HUES48 (cell line): ENCODE results near the gene FJX1.
A peak's percentile ranks its signal among the peaks of the same experiment; 100 is the strongest.

Source experiments
- H3K27ac ChIP-seq: one replicate; pipeline ENCODE4 v1.7.0; 2013; ENCODE audit warnings: low read depth, low read length, inconsistent platforms
- H3K27me3 ChIP-seq: 2 replicates; pipeline ENCODE4 v1.6.1; 2013; ENCODE audit warnings: mild to moderate bottlenecking, low read length; ENCODE audit not compliant: control insufficient read depth, insufficient read depth
- H3K36me3 ChIP-seq: 2 replicates; pipeline ENCODE4 v1.6.1; 2013; ENCODE audit warnings: low read length; ENCODE audit not compliant: control insufficient read depth, insufficient read depth
- H3K4me1 ChIP-seq: 2 replicates; pipeline ENCODE4 v1.6.1; 2013; ENCODE audit warnings: mild to moderate bottlenecking, low read length; ENCODE audit not compliant: control insufficient read depth, insufficient read depth
- H3K4me3 ChIP-seq: 2 replicates; pipeline ENCODE4 v1.5.1; 2013; ENCODE audit warnings: mild to moderate bottlenecking, low read depth, low read length
- H3K9ac ChIP-seq: 2 replicates; pipeline ENCODE4 v1.6.1; 2013; ENCODE audit warnings: mild to moderate bottlenecking, low read depth, low read length, moderate library complexity
- H3K9me3 ChIP-seq: 2 replicates; pipeline ENCODE4 v1.6.1; 2013; ENCODE audit warnings: low read length; ENCODE audit not compliant: control insufficient read depth, insufficient read depth

FJX1 gene, protein sequence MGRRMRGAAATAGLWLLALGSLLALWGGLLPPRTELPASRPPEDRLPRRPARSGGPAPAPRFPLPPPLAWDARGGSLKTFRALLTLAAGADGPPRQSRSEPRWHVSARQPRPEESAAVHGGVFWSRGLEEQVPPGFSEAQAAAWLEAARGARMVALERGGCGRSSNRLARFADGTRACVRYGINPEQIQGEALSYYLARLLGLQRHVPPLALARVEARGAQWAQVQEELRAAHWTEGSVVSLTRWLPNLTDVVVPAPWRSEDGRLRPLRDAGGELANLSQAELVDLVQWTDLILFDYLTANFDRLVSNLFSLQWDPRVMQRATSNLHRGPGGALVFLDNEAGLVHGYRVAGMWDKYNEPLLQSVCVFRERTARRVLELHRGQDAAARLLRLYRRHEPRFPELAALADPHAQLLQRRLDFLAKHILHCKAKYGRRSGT

DNA sequence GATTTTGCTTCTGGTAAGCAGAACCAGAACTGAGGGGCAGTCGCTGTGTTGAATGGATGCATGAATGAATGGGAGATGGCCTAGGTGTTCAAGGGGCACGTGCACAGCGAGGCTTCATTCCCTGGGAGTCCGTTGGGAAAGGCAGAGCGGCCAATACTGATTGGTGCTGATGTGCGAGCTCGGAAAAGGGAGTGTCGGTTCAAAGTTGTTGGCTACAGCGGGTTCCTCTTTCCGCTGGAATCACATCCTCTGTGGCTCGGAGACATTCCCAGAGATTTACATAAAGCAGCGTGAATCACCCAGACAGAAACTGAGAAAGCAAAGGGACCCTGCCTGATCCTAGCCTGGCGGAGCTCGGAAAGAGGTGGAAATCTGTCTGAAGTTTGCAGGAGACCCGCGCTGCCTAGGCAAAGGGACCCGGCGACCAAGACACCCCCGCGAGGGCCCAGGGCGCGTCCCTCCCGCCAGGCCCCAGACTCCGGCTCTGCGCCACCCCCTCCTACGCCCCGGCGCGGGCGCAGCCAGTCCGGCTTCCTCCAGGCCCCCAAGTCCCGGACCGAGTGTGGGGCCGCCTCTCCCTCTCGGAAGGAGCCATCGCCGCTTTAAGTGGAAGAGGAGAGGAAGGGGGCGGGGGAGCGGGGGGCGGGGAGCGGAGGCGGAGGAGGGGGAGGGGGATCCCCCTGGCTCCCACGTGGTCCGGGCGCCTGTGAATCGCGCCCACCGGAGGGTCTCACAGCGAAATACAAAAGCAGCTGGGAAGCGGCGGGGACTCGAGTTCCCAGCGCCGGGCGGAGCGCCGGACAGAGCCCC lies at the start of gene FJX1:
Gene FJX1, plus strand, starts transcription at position 774 of the 810 bp plus-strand sequence. CDS start 177 bp downstream, outside the sequence.
- no peaks in the 10 kb centered on the region for H3K36me3 ChIP-seq
- peak within 1 kb of the TSS; percentile 74 for H3K27ac ChIP-seq
- peaks cover 30% of the 10 kb centered on the region for H3K4me1 ChIP-seq
- H3K4me3 ChIP-seq = peak within 1 kb of the TSS; percentile 71
- peaks cover 44% of the 10 kb centered on the region for H3K27me3 ChIP-seq
- no peaks in the 10 kb centered on the region for H3K9me3 ChIP-seq
- H3K9ac ChIP-seq = peak within 1 kb of the TSS; percentile 67

DNA sequence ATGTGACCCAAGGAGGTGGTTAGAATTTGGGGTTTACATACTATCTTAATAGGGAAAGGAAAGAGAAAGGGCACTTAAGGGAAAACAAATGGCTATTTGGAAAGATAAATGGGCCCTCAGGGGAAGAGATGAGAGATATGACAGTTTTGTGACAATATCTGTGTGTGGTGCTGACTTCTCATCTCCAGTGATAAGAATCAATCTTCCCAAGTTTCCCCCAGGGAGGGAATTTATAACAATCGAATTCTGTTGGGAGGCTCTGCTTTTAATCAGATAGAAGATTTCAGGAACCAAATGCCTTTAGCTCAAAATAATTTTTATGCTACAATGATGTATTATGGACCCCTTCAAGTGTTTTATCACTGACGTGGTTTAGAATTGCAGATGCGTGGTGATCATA lies 46.6 kb upstream of the FJX1 start:
- Histone ChIP-seq H3K4me3 (no peak overlapping the region), H3K27me3 (no peaks in the 10 kb centered on the region), H3K27ac (no peak overlapping the region), H3K9me3 (no peaks in the 10 kb centered on the region), H3K9ac (no peak overlapping the region), H3K36me3 (no peaks in the 10 kb centered on the region), H3K4me1 (peaks cover 5% of the 10 kb centered on the region; the same call in 1 of the 2 replicates)

DNA sequence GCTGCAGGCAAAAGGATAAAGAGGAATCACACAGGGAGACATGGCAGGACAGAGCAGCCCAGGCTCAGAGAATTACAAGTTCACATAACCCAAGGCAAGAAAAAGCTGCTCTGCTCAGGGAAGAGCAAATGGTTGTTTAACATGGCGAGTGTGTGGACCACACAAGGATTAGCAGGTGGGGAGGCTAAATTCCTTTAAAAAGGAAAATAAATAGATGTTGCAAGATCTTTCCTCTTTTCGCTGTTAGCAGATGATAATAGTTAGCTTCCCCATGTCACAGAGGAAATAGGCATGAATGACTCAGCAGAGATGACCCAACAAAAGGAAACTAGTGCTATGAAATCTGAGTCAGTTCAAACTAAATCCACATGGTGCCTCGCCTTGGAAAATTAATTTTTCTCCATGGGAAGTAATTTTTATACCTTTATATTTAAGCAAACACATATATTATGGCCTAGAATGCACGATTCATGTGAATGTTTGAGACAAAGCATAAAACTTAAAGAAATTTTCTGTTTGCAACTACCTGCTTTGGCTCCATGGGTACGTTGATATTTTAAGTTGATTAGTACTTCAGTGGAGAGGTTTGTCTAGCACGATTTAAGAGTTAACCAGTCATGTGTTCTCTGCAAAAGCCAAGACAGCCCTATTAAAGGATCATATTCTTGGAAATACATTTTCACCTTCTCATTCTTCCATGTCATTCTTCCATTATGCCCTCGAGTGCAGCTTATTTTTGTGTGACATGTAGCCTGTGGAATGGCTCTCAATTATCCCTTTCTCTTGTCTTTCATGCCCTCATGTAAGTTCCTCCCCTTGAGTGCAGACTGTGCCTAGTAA lies 38.5 kb upstream of the FJX1 start:
- H3K9me3 ChIP-seq = no peaks in the 10 kb centered on the region
- H3K27ac ChIP-seq = peak overlapping the region; percentile 26
- no peaks in the 10 kb centered on the region for H3K36me3 ChIP-seq
- 0 out of 2 replicates have a peak, but pooled peaks cover 3% of the 10 kb centered on the region for H3K4me1 ChIP-seq
- no peak overlapping the region for H3K9ac ChIP-seq
- no peaks in the 10 kb centered on the region for H3K27me3 ChIP-seq
- H3K4me3 ChIP-seq = no peak overlapping the region

DNA sequence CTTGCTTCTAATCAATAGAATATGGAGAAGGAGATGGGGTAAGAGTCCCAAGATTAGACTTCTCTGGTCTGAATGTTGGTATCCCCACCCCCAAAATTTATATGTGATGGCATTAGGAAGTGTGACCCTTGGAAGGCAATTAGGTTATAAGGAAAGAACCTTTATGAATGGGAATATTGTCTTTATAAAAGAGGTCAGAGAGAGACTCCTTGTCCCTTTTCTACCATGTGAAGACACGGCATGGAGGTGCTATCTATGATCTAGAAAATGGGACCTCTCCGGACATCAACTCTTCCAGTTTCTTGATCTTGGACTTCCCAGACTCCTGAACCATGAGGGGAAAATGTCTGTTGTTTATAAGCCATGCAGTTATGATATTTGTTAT lies 37.9 kb upstream of the FJX1 start:
- no peak overlapping the region for H3K9ac ChIP-seq
- no peaks in the 10 kb centered on the region for H3K9me3 ChIP-seq
- 0 out of 2 replicates have a peak, but pooled peaks cover 3% of the 10 kb centered on the region for H3K4me1 ChIP-seq
- H3K36me3 ChIP-seq = no peaks in the 10 kb centered on the region
- no peak overlapping the region for H3K4me3 ChIP-seq
- no peaks in the 10 kb centered on the region for H3K27me3 ChIP-seq
- H3K27ac ChIP-seq = no peak overlapping the region

DNA sequence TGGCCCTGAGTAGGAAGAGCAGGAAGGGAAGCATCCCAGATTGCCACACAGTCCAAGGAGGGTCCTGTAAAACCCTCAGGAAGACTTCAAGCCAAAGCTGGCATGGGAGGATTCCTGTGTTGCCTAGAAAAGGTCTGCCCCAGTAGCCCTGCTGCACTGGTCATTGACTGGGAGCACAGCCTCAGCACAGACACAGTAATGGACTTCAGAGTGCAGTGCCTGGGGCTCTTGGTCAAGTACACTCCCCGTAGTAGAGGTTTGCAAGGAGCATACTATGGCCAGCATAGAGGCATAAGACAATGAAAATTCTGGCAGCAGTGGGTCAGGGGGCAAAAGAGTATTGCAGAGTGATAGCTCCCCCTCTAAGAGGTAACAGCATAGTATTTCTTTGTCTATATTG lies 36.2 kb upstream of the FJX1 start:
- 0 out of 2 replicates have a peak, but pooled peaks cover 3% of the 10 kb centered on the region for H3K4me1 ChIP-seq
- H3K36me3 ChIP-seq = no peaks in the 10 kb centered on the region
- no peaks in the 10 kb centered on the region for H3K27me3 ChIP-seq
- H3K27ac ChIP-seq = no peak overlapping the region
- H3K9me3 ChIP-seq = no peaks in the 10 kb centered on the region
- H3K4me3 ChIP-seq = no peak overlapping the region
- no peak overlapping the region for H3K9ac ChIP-seq

DNA sequence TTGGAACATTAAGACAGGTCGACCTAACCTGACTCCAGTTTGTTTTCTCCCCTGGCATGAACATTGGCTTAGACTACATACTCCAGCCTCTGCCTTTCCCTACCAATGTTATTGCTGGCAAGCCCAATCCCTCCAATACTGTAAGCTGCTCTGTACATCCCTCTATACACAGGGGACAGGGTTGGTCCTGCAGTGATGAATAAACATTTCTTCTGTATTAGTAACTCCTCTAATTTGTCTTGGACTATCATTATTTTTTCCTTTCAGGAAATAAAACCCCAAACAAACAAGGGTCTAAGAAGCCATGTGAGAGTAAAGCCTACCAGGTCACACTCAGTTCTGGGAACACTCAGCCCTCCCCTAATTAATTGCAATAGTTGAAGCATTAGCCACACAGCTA lies 35.1 kb upstream of the FJX1 start:
- no peak overlapping the region for H3K27ac ChIP-seq
- no peaks in the 10 kb centered on the region for H3K9me3 ChIP-seq
- 0 out of 2 replicates have a peak, but pooled peaks cover 3% of the 10 kb centered on the region for H3K4me1 ChIP-seq
- H3K27me3 ChIP-seq = no peaks in the 10 kb centered on the region
- no peaks in the 10 kb centered on the region for H3K36me3 ChIP-seq
- no peak overlapping the region for H3K9ac ChIP-seq
- no peak overlapping the region for H3K4me3 ChIP-seq

DNA sequence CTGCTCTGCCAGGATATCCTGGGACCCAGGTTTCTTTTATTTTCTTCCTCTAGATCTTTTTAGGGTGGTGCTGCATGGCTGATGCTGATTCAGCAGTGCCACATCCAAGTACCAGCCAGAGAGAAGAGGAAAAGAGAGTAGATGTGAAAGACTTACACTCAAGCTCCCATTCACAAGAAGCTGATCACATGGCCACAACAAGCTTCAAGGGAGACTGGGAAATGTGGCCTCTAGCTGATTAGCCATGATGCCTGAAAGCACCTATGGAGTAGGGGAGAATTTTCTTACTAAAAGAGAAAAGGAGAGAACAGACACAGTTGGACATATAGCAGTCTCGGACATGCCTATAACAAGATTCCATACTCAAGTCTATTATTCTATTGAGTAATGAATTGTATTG lies 34.4 kb upstream of the FJX1 start:
- Histone ChIP-seq H3K4me1 (0 out of 2 replicates have a peak, but pooled peaks cover 3% of the 10 kb centered on the region), H3K36me3 (no peaks in the 10 kb centered on the region), H3K4me3 (no peak overlapping the region), H3K9ac (no peak overlapping the region), H3K9me3 (no peaks in the 10 kb centered on the region), H3K27ac (no peak overlapping the region), H3K27me3 (no peaks in the 10 kb centered on the region)

DNA sequence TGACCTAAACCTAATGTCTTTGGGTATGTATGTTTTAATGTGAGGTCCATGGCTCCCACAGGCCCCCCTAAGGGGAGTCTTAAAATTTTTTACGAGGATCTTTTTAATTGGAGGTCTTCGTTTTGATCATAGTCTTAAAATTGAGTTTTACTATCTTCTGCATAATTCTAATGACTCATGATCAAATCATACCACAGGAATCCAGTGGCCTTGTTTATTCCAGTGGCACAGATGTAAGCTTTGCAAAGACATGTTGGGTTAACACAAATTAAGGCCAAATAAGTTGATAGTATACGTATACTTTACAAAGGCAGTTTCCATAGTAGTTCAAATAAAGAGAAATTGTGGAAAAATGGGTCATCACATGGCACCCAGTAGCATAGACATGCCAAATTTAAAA lies 33.9 kb upstream of the FJX1 start:
- Histone ChIP-seq H3K4me1 (0 out of 2 replicates have a peak, but pooled peaks cover 3% of the 10 kb centered on the region), H3K9ac (no peak overlapping the region), H3K9me3 (no peaks in the 10 kb centered on the region), H3K27me3 (no peaks in the 10 kb centered on the region), H3K4me3 (no peak overlapping the region), H3K27ac (no peak overlapping the region), H3K36me3 (no peaks in the 10 kb centered on the region)

DNA sequence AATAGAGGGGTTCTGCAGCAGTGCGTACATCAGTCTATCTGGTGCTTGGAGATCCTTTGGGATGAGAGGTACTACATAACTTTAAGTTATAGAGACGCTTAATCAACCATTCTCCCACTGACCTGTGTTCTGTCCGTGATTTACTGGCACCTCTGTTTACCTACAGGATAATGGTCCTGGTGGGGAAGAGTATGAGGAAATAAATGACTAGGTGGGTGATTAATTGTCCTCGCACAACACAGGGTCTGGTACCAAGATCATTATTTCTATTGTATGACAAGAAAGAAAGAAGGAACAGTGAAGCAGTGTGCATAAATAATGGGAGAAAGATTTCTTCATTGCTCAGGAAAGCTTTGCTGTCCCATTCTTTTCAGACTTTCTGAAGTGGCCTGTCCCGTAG lies 32.8 kb upstream of the FJX1 start:
- Histone ChIP-seq H3K27me3 (no peaks in the 10 kb centered on the region), H3K9me3 (no peaks in the 10 kb centered on the region), H3K4me1 (no peaks in the 10 kb centered on the region), H3K4me3 (no peak overlapping the region), H3K36me3 (no peaks in the 10 kb centered on the region), H3K27ac (no peak overlapping the region), H3K9ac (no peak overlapping the region)

DNA sequence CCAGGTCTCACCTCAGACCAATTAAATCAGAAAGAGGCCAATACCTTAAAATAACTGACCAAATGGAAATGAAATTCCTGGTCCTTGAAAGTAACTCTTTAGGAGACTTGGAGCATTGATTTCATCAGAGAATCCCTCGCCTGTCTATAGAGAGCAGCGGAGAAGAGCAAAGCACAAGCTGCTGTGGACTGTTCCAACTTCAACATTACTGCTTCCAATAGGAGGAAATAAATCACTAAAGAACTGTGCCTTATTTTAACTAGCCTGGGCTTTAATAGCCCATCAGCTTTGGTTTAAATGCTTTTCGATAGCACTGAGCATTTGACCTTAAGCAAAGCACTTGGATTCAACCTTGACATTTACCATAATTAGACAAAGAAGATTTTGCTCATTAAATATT lies 32.0 kb upstream of the FJX1 start:
- Histone ChIP-seq H3K9me3 (no peaks in the 10 kb centered on the region), H3K27me3 (no peaks in the 10 kb centered on the region), H3K4me3 (no peak overlapping the region), H3K9ac (no peak overlapping the region), H3K4me1 (no peaks in the 10 kb centered on the region), H3K27ac (no peak overlapping the region), H3K36me3 (no peaks in the 10 kb centered on the region)
